Stimulated activated CD4-positive, alpha-beta T cell treated with anti-CD3 and anti-CD28 coated beads, TNF-alpha, amount 100 ng/mL, for 24 hours (primary cell): Measurements from ENCODE around the gene LGALS12.
A peak's percentile ranks its signal among the peaks of the same experiment; 100 is the strongest.
"Not testable (repeated sequence)": the region's sequence is repeated elsewhere in the genome, so short reads cannot be mapped to it uniquely, and the experiment has no call there.

Experiments
- DNase-seq, 3 experiments: peaks; one replicate each; pipeline ENCODE4 v3.0.0-alpha.2; 2020; ENCODE audit warnings: low read depth in 3 of 3

The LGALS12 gene

DNA sequence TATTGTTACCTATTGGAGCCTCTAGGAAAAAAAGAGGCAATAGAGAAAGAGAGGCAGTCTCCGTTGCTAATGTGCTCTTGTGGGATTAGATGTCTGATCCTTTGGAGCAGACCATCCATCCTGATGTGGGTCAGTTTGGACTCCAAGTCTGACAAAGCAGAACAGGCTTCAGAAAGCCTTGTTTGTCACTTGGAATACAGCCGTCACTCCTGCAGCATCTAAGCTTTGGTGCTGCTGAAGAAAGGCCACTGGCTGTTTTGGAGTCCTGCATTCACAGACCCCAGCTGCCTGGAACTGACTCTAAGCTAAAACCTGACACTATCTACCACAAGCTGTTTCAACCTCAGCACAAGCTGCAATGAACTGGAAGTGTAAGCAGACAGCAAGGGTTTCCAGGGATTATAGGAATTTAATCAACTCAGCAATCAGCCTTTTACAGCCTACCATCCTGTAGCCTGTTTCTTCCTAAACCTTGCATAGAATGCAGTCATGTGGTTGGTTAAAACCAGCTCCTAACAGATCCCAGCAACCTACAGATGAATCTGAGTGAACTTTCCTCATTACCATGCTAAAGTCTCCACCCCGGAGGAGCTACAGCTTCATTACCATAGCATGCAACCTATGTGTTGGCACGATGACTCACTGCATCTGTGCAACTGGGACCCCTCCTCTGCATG, 27.1 kb downstream of the LGALS12 start:
- DNase-seq: no peak

DNA sequence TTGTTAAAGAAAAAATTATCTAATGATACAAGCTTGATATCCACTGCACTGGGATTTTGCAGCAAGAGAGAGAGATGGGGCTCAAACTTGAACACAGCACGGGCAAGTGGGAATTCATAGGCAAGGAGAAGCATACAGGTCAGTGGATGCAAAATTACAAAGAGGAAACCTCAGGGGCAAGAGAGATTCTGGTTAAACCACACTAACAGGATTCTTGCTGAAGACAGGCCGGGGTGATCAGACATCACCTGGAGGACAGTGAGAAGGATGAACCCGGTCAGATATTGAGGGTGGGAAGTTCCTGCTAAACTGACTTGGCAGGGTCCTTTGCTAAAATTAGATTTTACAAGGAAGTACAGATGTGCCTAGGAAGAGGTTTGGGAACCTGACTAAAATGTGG, 28.2 kb downstream of the LGALS12 start:
- no peak for DNase-seq

DNA sequence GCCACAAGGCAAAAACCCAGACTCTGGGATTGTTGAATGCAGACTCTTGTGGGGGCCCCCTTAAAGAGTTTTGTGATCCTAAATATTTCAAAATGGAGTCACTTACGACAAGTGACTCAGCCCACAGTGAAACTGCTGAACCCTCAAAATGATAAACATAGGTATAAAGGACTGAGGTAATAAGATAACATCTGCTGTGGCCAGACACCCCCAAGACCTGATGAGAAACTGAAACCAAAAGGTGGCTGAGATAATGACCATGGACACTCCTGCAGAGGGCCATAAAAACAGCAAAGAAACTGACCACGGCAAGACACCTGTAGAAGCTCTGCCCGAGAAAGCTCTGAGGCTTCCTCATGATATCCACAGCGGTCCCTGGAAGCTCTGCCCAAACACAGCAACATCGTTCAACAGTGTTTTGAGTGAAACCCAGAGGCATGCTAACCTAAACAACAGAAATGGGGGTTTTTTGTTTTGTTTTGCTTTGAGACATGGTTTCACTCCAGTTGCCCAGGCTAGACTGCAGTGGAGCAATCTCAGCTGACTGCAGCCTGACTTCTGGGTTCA, 29.1 kb downstream of the LGALS12 start:
- DNase-seq: no peak

DNA sequence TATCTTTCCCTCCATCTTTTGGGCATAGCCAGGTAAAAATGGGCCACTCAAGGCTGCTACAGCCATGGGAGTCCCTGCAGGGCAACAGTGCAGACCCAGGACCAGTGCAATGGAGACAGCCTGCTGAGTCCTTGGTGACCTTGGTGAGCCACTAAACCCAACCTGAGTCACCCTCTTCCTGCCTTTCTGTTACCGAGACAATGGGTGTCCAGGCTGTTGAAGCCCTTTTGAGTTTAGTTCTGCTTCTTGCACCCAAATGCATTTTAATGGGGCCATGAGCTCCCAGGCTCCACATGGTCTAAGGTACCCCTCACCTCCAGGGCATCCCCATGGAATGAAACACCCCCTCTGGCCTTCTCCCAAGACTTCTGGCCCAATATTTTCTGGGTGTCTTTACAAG, 29.9 kb downstream of the LGALS12 start:
- DNase-seq: no peak

DNA sequence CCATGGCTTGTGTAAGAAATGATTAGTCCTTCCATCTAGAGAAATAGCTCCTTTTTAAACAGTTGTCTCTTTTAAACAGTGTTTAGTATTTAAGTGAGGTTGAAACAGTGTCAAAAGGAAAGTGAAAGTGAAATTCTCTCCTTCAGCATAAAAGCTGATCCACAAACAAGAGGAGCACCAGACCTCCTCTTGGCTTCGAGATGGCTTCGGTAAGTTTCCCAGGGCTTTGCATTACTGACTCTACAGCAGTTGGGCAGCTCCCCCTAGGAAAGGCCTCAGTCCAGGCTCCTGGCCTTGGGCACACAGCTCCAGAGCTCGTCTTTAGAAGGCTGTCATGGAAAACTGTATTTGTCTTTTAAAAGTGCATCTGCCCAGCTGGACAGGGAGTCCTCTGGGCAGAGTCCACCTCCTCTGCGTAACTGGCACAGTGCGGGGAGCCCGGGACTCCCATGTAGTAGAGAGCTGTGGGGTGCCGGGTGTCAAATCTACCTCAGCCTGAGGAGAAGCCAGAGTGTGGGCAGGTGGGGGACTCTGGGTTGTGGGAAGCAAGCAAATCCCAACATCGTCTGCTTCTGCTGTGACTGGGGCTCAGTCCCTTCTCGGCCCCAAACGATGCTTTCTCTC, 30.9 kb downstream of the LGALS12 start, which contains the start of gene PLAAT4:
TSS of gene PLAAT4 (plus strand) at position 140 of the 624 bp plus-strand sequence. CDS start at position 201, 61 bp downstream.
- DNase-seq: no peak

DNA sequence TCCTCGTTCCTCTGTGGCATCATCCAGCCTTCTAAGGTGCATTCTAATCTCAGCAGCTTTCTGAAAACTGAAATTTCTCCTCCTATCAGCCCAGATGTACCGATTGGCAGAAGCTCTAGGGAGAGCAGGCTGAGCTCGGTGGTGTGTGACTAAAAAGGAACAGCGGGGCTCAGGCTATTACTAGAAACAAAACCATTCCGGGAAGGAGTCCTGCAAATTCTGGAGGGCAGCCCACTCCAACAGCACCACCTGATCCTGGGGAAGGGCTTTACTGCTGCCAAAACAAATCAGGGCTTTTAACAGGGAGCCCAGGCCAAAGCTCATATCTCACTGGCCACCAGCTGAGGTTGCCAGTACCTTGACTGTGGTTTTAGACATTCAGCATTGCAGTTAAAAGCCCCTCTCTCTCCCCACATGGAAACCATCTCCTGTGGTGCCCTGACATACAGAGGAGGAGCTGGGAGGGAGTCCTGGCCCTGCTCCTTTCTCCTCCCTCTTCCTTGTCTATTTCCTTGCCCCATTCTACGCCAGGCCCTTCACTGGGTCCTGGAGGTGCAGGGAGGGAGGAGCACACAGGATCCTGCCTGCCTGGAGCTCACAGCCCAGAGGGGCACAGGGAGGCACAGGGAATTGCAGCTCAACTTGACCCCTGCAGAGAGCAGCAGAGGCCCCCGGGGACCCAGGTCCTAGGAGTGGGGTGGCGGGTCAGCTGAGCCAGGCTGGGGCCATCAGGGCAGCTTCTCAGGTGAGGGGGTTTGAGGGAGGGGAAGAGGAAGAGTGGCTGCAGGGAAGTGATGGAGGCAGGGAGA, 31.6 kb downstream of the LGALS12 start:
- no peak for DNase-seq

DNA sequence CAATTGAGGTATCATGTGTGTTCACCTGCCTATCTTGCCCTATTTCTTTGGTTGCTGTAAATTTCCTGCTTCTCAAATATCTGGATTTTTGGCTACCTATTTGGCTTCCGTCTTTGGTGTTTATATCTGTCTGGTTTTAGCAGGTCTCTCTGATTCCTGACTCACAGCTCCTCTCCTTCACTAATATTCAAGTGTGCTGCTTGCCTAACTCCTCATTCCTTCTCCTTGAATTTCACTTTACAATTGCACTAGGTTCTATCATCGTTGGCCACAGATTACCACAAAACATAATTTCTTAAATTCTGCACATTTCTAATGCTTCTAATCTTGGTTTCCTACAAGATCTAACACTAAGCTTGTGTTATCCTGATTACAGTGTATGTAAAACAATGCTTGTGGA, 36.6 kb downstream of the LGALS12 start:
- not testable (repeated sequence) for DNase-seq

DNA sequence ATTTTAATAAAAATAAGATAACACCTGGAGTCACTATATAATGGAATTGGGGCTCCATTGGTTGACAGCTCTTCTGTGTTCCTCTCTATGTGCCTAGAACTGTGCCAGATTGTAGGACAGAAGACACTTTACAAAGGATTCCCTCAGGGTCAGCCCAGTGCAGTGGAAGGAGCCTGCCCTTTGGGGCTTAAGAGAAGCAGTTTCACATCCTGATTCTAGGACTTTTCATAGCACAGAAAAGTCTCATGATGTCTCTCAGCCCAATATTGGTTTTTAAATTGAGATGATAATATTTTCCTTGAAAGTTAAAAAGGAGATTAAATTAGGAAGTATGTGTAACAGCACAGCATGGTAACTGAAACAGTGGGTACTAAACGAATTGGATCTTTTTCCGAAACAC, 37.8 kb downstream of the LGALS12 start:
- no peak for DNase-seq

DNA sequence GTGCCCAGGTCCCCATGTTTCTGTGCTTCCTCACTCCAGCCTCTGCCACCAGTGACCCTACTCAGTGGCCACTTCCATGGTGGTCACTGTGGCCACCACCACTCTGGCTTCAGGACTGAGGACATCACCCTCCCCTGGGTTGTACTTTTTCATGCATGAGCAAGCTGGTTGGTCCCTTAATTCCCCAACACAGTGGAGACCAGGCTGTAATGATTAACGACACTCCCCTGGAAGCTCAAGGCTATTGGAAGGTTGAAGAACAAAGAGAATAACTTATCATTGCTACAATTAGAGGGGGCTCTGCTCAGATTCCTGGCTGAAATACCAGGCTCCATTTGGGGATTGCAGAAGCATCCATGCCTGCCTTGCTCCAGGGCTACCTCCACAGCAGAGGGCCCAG, 41.2 kb downstream of the LGALS12 start:
- DNase-seq: no peak

DNA sequence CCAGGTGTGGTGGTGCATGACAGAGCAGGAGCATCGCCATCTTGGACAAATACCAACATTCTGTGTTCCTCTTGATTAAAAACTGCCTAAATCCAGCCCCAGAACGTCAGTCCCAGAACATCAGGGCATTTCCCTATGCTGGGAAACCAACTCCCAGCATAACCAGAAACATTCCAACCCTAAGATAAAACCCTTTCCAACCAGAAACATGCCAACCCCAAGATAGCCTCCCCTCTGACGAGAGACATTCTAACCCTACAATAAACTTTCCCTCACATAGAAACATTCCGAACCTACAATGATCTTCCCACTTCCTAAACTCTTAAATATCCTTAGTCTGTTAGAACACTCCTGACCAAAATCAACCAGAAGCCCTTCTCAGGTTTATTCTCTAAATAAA, 42.3 kb downstream of the LGALS12 start:
- no peak for DNase-seq

DNA sequence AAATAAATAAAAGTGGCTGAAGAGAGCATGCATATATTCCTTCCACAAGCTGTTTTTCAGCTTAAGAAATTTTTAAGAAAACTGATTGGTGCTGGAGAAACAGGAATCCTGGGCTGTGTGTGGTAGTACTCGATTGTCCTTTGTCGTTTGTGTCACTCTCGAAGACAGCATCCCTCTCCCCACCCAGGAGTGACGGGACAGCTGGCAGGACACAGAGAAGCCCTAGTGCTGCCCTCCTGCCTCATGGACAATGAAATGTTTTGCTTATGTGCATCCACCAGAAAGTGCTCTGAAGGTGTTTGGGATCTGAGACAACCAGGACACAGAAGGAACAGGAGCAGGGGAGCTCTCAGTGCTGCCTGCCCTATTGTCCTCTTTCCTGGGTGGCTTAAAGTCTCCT, 43.5 kb downstream of the LGALS12 start:
- DNase-seq: no peak

DNA sequence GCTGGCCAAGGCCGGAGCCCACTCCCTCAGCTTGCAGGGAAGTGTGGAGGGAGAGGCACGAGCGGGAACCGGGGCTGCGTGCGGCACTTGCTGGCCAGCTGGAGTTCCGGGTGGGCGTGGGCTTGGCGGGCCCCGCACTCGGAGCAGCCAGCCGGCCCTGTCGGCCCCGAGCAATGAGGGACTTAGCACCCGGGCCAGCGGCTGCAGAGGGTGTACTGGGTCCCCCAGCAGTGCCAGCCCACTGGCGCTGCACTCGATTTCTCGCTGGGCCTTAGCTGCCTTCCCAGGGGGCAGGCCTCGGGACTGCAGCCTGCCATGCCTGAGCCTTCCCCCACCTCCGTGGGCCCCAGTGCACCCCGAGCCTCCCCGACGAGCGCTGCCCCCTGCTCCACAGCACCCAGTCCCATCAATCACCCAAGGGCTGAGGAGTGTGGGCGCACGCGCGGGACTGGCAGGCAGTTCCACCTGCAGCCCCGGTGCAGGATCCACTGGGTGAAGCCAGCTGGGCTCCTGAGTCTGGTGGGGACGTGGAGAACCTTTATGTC, 44.3 kb downstream of the LGALS12 start:
- DNase-seq: not testable (repeated sequence)

DNA sequence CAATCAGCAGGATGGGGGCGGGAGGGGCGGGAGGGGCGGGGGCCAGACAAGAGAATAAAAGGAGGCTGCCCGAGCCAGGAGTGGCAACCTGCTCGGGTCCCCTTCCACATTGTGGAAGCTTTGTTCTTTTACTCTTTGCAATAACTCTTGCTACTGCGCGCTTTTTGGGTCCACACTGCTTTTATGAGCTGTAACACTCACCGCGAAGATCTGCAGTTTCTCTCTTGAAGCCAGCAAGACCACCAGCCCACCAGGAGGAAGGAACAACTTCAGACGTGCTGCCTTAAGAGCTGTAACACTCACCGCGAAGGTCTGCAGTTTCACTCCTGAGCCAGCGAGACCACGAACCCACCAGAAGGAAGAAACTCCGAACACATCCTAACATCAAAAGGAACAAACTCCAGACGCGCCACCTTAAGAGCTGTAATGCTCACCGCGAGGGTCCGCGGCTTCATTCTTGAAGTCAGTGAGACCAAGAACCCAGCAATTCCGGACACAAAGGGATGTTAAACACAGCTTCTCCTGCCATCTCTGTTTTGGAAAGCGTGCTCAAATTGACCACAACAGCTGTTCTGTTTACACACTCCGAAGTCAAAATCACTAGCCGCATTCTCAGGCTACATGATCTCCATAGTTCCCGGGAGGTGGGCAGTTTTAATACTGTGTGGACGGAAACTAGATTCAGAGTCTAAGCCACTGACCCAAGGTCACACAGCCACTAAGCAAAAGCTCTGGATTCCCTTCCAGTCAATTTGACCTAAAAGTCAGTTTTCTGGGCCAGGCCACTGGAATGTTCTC, 45.4 kb downstream of the LGALS12 start:
- no peak for DNase-seq

DNA sequence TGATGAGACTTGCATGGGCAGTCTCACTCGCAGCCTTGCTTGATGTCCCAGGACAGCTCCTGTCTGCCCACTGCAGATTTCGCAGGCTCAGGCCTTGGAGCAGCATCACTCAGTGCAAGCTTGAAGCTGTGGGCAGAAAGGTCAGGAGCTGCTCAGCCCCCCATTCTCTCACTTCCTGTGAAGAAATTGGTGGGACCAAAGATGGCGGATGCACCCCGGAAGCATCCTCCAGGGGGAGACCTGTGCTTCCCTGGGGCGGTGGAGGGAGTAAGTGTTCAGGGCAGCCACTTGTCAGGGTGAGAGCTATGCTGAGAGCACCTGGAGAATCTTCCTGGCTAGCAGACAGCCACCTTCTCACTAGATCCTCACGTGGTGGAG, 46.0 kb downstream of the LGALS12 start:
- no peak for DNase-seq

DNA sequence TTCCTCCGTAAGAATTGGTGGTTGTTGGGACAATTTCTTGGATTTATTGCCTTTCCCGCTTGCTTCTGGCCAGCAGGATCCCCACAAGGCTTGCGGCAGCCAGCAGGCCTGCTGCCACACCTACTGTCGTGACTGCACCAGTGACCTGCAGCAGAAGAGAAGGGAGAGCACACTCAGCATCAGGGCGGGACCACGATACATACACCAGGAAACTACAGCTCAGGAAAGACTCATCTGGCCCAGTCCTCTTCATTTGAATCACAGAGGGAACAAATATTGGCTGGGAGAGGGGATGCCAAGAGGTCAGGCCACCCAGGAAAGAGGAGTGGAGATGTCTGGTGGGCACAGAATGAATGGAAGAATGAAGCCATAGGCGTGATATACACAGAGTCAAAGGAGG, 47.0 kb downstream of the LGALS12 start:
- DNase-seq: no peak

DNA sequence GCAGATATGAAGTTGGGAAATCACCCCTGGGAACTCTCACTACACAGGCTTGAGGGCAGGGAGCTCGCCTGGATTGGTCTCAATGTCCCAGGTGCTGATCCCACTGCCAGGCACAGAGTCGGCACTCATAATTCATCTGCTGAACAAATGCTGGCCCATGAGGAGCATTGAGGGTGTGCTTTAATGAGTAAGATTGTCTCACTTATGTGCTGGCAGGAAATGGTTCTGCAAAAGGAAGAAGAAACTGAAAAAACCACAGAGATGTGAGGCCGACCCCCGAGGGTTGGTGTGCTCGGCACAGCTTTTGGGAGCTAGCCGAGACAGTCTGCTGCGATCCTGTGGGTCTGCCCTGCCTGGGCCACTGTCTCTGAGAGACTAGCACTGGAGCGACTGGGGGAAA, 47.9 kb downstream of the LGALS12 start:
- DNase-seq: peak in 1 of 3 experiments; percentile 41

DNA sequence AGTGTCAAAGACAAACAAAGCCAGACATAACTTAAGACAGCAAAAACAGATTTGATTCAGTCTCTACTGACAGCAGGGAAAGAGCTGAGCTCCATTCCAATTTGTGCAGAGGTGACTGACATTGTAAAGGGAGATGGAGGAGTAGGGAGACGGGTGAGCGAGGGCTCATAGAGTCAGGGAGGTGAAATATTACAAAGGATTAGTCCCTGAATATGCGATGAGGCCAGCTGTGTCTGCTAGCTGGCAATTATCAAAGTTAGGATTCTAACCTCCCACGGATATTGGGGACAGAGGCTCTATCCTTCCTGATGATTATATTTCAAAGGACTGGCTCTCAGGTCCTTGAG, 49.0 kb downstream of the LGALS12 start:
- DNase-seq: no peak

DNA sequence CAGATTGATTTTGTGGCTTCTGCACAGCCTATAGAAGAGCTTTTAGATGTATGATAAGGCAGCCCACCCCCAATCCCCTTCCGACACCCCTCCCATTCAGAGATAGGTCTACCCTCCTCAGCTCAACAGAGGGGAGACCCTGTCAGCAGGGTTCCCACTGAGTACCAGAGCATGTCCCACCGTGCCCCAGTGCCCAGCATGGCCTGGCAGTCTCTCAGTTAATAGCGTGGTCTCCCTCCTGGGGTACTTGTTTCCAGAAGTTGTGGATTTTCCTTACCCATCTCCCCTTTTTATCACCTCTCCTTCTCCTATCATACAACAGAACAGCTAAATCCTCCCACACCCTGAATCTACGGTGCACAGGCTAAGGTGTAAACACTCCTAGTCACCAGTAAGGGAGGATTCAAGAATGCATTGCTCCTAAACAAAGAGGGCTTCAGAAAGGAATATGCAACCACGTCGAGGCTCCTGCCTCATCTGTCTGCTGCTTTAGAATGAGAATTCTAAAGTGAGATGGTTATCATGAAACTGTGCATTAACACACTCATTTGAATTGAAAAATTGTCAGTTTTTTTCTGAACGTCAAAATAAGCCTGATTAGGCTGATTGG, 50.6 kb downstream of the LGALS12 start:
- no peak for DNase-seq

DNA sequence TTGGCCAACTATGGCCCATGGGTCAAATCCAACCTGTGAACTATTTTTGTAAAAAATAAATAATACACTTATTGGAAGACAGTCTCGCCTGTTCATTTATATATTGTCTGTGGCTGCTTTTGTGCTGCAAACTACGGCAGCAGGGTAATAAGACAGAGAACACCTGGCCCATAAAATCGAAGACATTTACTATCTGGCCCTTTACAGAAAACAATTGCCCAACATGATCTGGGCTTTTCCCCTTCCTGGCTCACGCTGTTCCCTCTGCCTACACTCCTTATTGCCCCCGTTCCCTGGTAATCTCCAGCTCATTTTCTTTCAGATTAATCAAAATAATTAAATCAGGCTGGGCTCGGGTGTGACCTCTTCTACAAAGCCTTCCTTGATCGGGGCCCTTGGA, 51.7 kb downstream of the LGALS12 start:
- no peak for DNase-seq

DNA sequence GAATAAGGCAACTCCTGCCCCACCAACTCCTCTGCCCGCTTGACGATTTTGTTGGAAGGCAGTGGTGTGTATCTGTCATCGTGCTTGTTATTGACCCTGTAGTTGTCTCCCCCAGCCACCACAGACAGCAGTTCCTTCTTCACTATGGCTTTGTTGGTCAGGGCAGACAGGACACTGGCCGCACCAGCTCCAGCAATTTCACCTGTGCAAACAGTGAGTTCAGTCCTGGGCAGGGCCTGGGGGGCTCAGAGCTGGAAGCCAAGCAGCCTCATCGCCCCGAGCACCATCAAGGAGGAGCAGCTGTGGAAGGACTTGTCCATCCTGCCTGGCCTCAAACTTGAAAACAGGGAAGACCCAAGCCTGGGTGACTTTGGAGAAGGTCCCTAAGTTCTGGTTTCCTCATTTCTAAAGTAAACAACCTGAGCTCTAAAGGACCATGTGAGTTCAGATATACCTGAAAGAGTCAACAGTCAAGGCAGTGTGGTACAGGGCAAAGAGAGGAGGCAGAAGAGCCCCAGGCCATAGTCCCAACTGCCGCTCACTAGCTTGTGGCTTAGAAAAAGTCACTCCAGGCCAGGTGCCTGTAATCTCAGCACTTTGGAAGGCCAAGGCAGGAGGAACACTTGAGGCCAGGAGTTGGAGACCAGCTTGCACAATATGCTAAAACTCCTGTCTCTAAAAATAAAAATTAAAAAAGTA, 52.7 kb downstream of the LGALS12 start:
- DNase-seq: no peak
